ENCODE measurements around the gene OR2T4. TPM values are rescaled to one million over a fixed set of nuclear protein-coding genes. Genes with fewer than 3 reads are reported as not detected.

OR2T4 gene
- total and polyA plus RNA-seq, 2 experiments from 2014 or later = not detected

DNA sequence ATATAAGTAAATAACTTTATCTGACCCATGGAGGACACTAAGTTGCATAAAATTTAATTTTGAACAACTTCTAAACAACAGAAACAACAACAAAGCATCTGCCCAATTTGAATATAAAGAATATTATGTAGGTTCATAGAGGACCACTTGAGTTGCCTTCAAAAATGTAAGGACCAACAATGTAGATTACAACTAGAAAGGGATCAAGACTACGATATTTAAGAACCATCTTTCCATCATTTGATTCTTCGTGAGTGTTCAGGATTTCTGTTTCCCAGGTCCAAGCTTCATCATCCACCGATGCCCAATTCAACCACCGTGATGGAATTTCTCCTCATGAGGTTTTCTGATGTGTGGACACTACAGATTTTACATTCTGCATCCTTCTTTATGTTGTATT is 13.0 kb upstream of the OR2T4 start, which contains the start of gene OR14C36:
OR14C36 (plus strand) TSS at position 301 of the 400 bp plus-strand sequence; CDS start at position 301, 0 bp downstream.
- no peaks in the 10 kb centered on the region for H3K4me1 ChIP-seq (ENCODE audit: insufficient read depth)
- no peak within 1 kb of the TSS for H3K4me2 ChIP-seq (ENCODE audit: unreplicated experiment)
- H3K9ac ChIP-seq = no peak within 1 kb of the TSS
- H3K4me3 ChIP-seq = no peak within 1 kb of the TSS
- H3F3A ChIP-seq (ENCODE audit: insufficient read depth) = no peaks in the 10 kb centered on the region
- DNase-seq = no peak
- H3K27me3 ChIP-seq (replicated peaks; ENCODE audit: insufficient read depth) = no peaks in the 10 kb centered on the region
- H3K79me2 ChIP-seq (ENCODE audit: insufficient read depth) = no peaks in the 10 kb centered on the region
- H3K27ac ChIP-seq = no peak within 1 kb of the TSS
- H3K9me3 ChIP-seq (ENCODE audit: low read depth) = no peaks in the 10 kb centered on the region
- in situ Hi-C loops (cut with MboI) = no loop called here
- H3K36me3 ChIP-seq (ENCODE audit: low read depth) = no peaks in the 10 kb centered on the region
- no peak for TF ChIP-seq EZH2 (IDR thresholded peaks at IDR 0.05; ENCODE audit: insufficient read depth, poor library complexity, severe bottlenecking)
- TF ChIP-seq EZH2phosphoT487 (IDR thresholded peaks at IDR 0.05; ENCODE audit: insufficient read depth, low read depth) = no peak
- no peaks in the 10 kb centered on the region for H3K9me2 ChIP-seq (ENCODE audit: insufficient read depth)
- H2AFZ ChIP-seq = no peak within 1 kb of the TSS
- no peaks in the 10 kb centered on the region for H4K20me1 ChIP-seq (ENCODE audit: insufficient read depth)
- 18 to 20% methylated on average over 4 of the region's 4 CpGs for WGBS, 2 experiments (ENCODE audit: low coverage in 1 of 2, low lambda C conversion rate in 2 of 2, missing lambda C conversion rate in 2 of 2)

DNA sequence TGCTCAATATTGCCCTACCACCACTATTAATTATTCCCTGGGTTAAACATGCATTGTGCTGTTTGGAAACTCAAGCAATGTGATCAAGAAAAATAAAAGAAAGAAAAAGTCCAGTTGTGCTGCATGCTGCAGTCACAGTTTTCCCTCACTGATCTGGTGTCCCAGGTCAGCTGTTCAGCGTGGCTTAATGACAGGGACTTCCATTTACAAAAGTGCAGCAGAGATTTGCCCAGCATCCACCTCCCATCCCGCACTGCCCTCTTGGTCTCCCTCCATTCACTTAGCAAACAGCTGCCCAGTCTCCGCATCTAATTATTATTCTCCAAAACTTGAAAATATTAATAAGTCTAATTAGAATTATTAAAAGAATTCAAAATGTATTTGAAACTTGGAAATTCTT is 2.0 kb upstream of the OR2T4 start:
- no peak for DNase-seq
- H3F3A ChIP-seq (ENCODE audit: insufficient read depth) = no peaks in the 10 kb centered on the region
- no peaks in the 10 kb centered on the region for H3K79me2 ChIP-seq (ENCODE audit: insufficient read depth)
- in situ Hi-C loops (cut with MboI) = no loop called here
- no peaks in the 10 kb centered on the region for H3K9me2 ChIP-seq (ENCODE audit: insufficient read depth)
- no peaks in the 10 kb centered on the region for H3K9me3 ChIP-seq (ENCODE audit: low read depth)
- no peak overlapping the region for H3K27ac ChIP-seq
- no peak overlapping the region for H3K4me2 ChIP-seq (ENCODE audit: unreplicated experiment)
- H3K9ac ChIP-seq = no peak overlapping the region
- WGBS, 2 experiments (ENCODE audit: low coverage in 1 of 2, low lambda C conversion rate in 2 of 2, missing lambda C conversion rate in 2 of 2) = 26% methylated on average over 3 of the region's 3 CpGs
- no peak overlapping the region for H3K4me3 ChIP-seq
- no peaks in the 10 kb centered on the region for H3K36me3 ChIP-seq (ENCODE audit: low read depth)
- H3K27me3 ChIP-seq (replicated peaks; ENCODE audit: insufficient read depth) = no peaks in the 10 kb centered on the region
- no peak overlapping the region for H2AFZ ChIP-seq
- TF ChIP-seq EZH2 (IDR thresholded peaks at IDR 0.05; ENCODE audit: insufficient read depth, poor library complexity, severe bottlenecking) = no peak
- no peak for TF ChIP-seq EZH2phosphoT487 (IDR thresholded peaks at IDR 0.05; ENCODE audit: insufficient read depth, low read depth)
- no peaks in the 10 kb centered on the region for H4K20me1 ChIP-seq (ENCODE audit: insufficient read depth)
- H3K4me1 ChIP-seq (ENCODE audit: insufficient read depth) = no peaks in the 10 kb centered on the region

DNA sequence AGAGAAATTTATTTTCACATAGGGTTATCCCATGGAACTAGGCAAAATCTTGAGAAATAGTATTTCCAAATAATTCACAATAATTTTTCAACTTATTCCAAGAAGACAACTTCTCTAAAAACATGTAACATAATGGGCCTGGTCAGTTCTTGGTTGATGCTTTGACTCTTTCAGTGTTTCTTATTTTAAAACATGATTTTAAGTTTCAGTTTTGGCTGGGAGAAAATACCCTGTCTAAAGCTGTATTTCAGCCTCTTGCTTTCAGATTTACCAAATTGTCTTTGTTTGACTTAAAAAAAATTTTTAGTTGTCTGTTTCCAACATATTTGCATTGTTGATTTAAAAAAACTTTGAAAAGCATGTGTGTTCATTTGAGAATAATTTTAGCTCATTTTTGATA is 5.1 kb downstream of the OR2T4 start:
- Histone ChIP-seq H3K9ac (no peak overlapping the region), H3K27ac (no peak overlapping the region), H3K9me3 (ENCODE audit: low read depth) (no peaks in the 10 kb centered on the region), H3K9me2 (ENCODE audit: insufficient read depth) (no peaks in the 10 kb centered on the region), H3K27me3 (replicated peaks; ENCODE audit: insufficient read depth) (no peaks in the 10 kb centered on the region), H3K79me2 (ENCODE audit: insufficient read depth) (no peaks in the 10 kb centered on the region), H2AFZ (no peak overlapping the region), H3K4me2 (ENCODE audit: unreplicated experiment) (no peak overlapping the region), H3K4me1 (ENCODE audit: insufficient read depth) (no peaks in the 10 kb centered on the region), H3F3A (ENCODE audit: insufficient read depth) (no peaks in the 10 kb centered on the region), H3K36me3 (ENCODE audit: low read depth) (no peaks in the 10 kb centered on the region), H3K4me3 (no peak overlapping the region), H4K20me1 (ENCODE audit: insufficient read depth) (no peaks in the 10 kb centered on the region)
- TF ChIP-seq EZH2 (IDR thresholded peaks at IDR 0.05; ENCODE audit: insufficient read depth, poor library complexity, severe bottlenecking) (no peak), EZH2phosphoT487 (IDR thresholded peaks at IDR 0.05; ENCODE audit: insufficient read depth, low read depth) (no peak)
- in situ Hi-C loops (cut with MboI) = no loop called here
- DNase-seq = no peak

DNA sequence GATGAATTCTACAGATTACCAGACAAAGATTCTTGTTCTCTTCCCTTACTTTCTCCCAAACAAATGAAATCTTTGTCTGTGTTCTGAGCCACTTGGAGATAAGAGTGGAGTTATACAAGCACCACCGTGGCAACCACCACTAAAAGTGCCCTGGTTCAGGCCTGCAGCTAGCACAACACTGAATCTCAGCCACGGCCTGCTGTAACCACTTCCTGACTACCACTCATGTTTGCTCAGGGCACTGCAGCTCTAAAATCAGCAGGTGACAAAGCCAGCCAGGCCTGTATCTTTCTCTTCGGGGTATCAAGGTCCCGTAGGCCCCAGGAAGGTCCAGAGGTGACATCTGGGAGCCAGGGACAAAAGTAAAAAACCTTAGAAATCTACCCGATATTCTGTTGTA is 10.9 kb downstream of the OR2T4 start:
- in situ Hi-C loops (cut with MboI) = no loop called here
- no peak for TF ChIP-seq EZH2 (IDR thresholded peaks at IDR 0.05; ENCODE audit: insufficient read depth, poor library complexity, severe bottlenecking)
- no peak for TF ChIP-seq EZH2phosphoT487 (IDR thresholded peaks at IDR 0.05; ENCODE audit: insufficient read depth, low read depth)
- H3K79me2 ChIP-seq (ENCODE audit: insufficient read depth) = no peaks in the 10 kb centered on the region
- H3K27me3 ChIP-seq (replicated peaks; ENCODE audit: insufficient read depth) = no peaks in the 10 kb centered on the region
- 20 to 24% methylated on average over 5 of the region's 5 CpGs for WGBS, 2 experiments (ENCODE audit: low coverage in 1 of 2, low lambda C conversion rate in 2 of 2, missing lambda C conversion rate in 2 of 2)
- H3K9me3 ChIP-seq (ENCODE audit: low read depth) = no peaks in the 10 kb centered on the region
- no peak overlapping the region for H3K27ac ChIP-seq
- H3K4me3 ChIP-seq = no peak overlapping the region
- no peak overlapping the region for H3K9ac ChIP-seq
- H4K20me1 ChIP-seq (ENCODE audit: insufficient read depth) = no peaks in the 10 kb centered on the region
- H3K36me3 ChIP-seq (ENCODE audit: low read depth) = no peaks in the 10 kb centered on the region
- no peak for DNase-seq
- H3K9me2 ChIP-seq (ENCODE audit: insufficient read depth) = no peaks in the 10 kb centered on the region
- no peak overlapping the region for H2AFZ ChIP-seq
- no peaks in the 10 kb centered on the region for H3K4me1 ChIP-seq (ENCODE audit: insufficient read depth)
- no peak overlapping the region for H3K4me2 ChIP-seq (ENCODE audit: unreplicated experiment)
- H3F3A ChIP-seq (ENCODE audit: insufficient read depth) = no peaks in the 10 kb centered on the region

DNA sequence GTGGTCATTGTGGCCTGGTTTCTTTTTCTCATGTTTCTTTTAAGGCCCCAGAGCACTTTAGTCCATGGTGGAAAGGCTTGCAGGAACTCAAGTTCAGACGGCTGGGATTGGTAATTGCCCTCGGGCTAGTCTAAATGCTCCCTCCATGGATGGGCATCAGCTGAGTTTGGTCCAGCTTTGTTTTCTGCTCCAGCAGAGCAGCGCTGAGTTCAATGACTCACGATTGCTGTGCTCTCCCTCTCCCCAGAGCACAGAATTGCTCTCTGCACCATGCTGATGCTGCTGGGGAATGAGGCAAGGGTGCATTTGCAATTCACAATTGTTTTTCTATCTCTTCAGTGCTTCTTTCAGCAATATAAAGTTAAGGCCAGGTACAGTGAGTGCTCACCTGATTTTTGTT is 12.3 kb downstream of the OR2T4 start:
- Histone ChIP-seq H3K4me1 (ENCODE audit: insufficient read depth) (no peaks in the 10 kb centered on the region), H3K36me3 (ENCODE audit: low read depth) (no peaks in the 10 kb centered on the region), H3K9ac (no peak overlapping the region), H3K27me3 (replicated peaks; ENCODE audit: insufficient read depth) (no peaks in the 10 kb centered on the region), H3K4me2 (ENCODE audit: unreplicated experiment) (no peak overlapping the region), H3K79me2 (ENCODE audit: insufficient read depth) (no peaks in the 10 kb centered on the region), H4K20me1 (ENCODE audit: insufficient read depth) (no peaks in the 10 kb centered on the region), H3F3A (ENCODE audit: insufficient read depth) (no peaks in the 10 kb centered on the region), H3K27ac (no peak overlapping the region), H3K9me3 (ENCODE audit: low read depth) (no peaks in the 10 kb centered on the region), H3K9me2 (ENCODE audit: insufficient read depth) (no peaks in the 10 kb centered on the region), H2AFZ (no peak overlapping the region), H3K4me3 (no peak overlapping the region)
- 17 to 22% methylated on average over 4 of the region's 4 CpGs for WGBS, 2 experiments (ENCODE audit: low coverage in 1 of 2, low lambda C conversion rate in 2 of 2, missing lambda C conversion rate in 2 of 2)
- TF ChIP-seq EZH2 (IDR thresholded peaks at IDR 0.05; ENCODE audit: insufficient read depth, poor library complexity, severe bottlenecking) (no peak), EZH2phosphoT487 (IDR thresholded peaks at IDR 0.05; ENCODE audit: insufficient read depth, low read depth) (no peak)
- no peak for DNase-seq
- in situ Hi-C loops (cut with MboI) = no loop called here

Measured in GM23248 (cell line).